GM23338 (cell line): ENCODE measurements around the gene ZNF479.

Experiments
- CREB1 ChIP-seq: fragments of 250-450 bp; sonication (Bioruptor Pico); IDR thresholded peaks from 2 replicates; pipeline ENCODE4 v1.5.0; 2020; ENCODE audit warnings: low read depth, mild to moderate bottlenecking, moderate library complexity
- EZH2 ChIP-seq: fragments of 200-600 bp; sonication (generic); IDR thresholded peaks from one replicate; pipeline ENCODE4 v1.8.0; 2017; ENCODE audit warnings: antibody characterized with exemption, mild to moderate bottlenecking, low read depth; ENCODE audit not compliant: unreplicated experiment
- EZH2phosphoT487 ChIP-seq: fragments of 200-600 bp; sonication (generic); IDR thresholded peaks from one replicate; pipeline ENCODE4 v1.8.1; 2018; ENCODE audit warnings: antibody characterized with exemption; ENCODE audit not compliant: unreplicated experiment
- JUNB ChIP-seq: IDR thresholded peaks from one replicate; pipeline ENCODE4 v1.6.1; 2016; ENCODE audit warnings: antibody characterized with exemption; ENCODE audit not compliant: unreplicated experiment
- NANOG ChIP-seq: IDR thresholded peaks from 2 replicates; pipeline ENCODE4 v1.6.1; 2016; ENCODE audit warnings: antibody characterized with exemption, borderline replicate concordance
- POLR2AphosphoS5 ChIP-seq: IDR thresholded peaks from 2 replicates; pipeline ENCODE4 v1.6.1; 2016; ENCODE audit warnings: antibody characterized with exemption, low read depth
- REST ChIP-seq: IDR thresholded peaks from one replicate; pipeline ENCODE4 v1.6.1; 2018; ENCODE audit warnings: antibody characterized with exemption; ENCODE audit not compliant: unreplicated experiment
- STAT1 ChIP-seq: IDR thresholded peaks from one replicate; pipeline ENCODE4 v1.6.1; 2016; ENCODE audit warnings: antibody characterized with exemption; ENCODE audit not compliant: unreplicated experiment
- ZNF114 ChIP-seq: fragments of 250-450 bp; sonication (Bioruptor Pico); IDR thresholded peaks from 2 replicates; pipeline ENCODE4 v1.5.0; 2020; ENCODE audit warnings: mild to moderate bottlenecking, moderate library complexity
- TF ChIP-seq, protein P1 (sequence below), 2 experiments: fragments of 200-600 bp in 1 of 2; sonication (generic) in 1 of 2; conservative IDR thresholded peaks; 2 replicates each; pipeline versions ENCODE4 v1.5.1 to v1.6.1; 2016 to 2017; ENCODE audit warnings: antibody characterized with exemption in 2 of 2, low read depth in 2 of 2, mild to moderate bottlenecking in 2 of 2, moderate library complexity in 1 of 2
- TF ChIP-seq, protein P2 (sequence below): fragments of 250-450 bp; sonication (Bioruptor Pico); IDR thresholded peaks from 2 replicates; pipeline ENCODE4 v1.5.0; 2020; ENCODE audit warnings: mild to moderate bottlenecking, moderate library complexity
- TF ChIP-seq, protein P3 (sequence below): IDR thresholded peaks from 2 replicates; pipeline ENCODE4 v1.6.1; 2016; ENCODE audit warnings: antibody characterized with exemption

GRCh38 chr7:57176928-57177635 lies 44.8 kb upstream of the ZNF479 start:
- no peak for TF ChIP-seq POLR2AphosphoS5
- TF ChIP-seq, protein P1, sequence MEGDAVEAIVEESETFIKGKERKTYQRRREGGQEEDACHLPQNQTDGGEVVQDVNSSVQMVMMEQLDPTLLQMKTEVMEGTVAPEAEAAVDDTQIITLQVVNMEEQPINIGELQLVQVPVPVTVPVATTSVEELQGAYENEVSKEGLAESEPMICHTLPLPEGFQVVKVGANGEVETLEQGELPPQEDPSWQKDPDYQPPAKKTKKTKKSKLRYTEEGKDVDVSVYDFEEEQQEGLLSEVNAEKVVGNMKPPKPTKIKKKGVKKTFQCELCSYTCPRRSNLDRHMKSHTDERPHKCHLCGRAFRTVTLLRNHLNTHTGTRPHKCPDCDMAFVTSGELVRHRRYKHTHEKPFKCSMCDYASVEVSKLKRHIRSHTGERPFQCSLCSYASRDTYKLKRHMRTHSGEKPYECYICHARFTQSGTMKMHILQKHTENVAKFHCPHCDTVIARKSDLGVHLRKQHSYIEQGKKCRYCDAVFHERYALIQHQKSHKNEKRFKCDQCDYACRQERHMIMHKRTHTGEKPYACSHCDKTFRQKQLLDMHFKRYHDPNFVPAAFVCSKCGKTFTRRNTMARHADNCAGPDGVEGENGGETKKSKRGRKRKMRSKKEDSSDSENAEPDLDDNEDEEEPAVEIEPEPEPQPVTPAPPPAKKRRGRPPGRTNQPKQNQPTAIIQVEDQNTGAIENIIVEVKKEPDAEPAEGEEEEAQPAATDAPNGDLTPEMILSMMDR (conservative IDR thresholded peaks at IDR 0.05; ENCODE audit: low read depth in 2 of 2): no peak
- TF ChIP-seq STAT1: no peak
- no peak for TF ChIP-seq EZH2phosphoT487
- no peak for TF ChIP-seq REST
- TF ChIP-seq ZNF114 (CRISPR knock-in tag): no peak
- TF ChIP-seq EZH2: no peak
- TF ChIP-seq, protein P2, sequence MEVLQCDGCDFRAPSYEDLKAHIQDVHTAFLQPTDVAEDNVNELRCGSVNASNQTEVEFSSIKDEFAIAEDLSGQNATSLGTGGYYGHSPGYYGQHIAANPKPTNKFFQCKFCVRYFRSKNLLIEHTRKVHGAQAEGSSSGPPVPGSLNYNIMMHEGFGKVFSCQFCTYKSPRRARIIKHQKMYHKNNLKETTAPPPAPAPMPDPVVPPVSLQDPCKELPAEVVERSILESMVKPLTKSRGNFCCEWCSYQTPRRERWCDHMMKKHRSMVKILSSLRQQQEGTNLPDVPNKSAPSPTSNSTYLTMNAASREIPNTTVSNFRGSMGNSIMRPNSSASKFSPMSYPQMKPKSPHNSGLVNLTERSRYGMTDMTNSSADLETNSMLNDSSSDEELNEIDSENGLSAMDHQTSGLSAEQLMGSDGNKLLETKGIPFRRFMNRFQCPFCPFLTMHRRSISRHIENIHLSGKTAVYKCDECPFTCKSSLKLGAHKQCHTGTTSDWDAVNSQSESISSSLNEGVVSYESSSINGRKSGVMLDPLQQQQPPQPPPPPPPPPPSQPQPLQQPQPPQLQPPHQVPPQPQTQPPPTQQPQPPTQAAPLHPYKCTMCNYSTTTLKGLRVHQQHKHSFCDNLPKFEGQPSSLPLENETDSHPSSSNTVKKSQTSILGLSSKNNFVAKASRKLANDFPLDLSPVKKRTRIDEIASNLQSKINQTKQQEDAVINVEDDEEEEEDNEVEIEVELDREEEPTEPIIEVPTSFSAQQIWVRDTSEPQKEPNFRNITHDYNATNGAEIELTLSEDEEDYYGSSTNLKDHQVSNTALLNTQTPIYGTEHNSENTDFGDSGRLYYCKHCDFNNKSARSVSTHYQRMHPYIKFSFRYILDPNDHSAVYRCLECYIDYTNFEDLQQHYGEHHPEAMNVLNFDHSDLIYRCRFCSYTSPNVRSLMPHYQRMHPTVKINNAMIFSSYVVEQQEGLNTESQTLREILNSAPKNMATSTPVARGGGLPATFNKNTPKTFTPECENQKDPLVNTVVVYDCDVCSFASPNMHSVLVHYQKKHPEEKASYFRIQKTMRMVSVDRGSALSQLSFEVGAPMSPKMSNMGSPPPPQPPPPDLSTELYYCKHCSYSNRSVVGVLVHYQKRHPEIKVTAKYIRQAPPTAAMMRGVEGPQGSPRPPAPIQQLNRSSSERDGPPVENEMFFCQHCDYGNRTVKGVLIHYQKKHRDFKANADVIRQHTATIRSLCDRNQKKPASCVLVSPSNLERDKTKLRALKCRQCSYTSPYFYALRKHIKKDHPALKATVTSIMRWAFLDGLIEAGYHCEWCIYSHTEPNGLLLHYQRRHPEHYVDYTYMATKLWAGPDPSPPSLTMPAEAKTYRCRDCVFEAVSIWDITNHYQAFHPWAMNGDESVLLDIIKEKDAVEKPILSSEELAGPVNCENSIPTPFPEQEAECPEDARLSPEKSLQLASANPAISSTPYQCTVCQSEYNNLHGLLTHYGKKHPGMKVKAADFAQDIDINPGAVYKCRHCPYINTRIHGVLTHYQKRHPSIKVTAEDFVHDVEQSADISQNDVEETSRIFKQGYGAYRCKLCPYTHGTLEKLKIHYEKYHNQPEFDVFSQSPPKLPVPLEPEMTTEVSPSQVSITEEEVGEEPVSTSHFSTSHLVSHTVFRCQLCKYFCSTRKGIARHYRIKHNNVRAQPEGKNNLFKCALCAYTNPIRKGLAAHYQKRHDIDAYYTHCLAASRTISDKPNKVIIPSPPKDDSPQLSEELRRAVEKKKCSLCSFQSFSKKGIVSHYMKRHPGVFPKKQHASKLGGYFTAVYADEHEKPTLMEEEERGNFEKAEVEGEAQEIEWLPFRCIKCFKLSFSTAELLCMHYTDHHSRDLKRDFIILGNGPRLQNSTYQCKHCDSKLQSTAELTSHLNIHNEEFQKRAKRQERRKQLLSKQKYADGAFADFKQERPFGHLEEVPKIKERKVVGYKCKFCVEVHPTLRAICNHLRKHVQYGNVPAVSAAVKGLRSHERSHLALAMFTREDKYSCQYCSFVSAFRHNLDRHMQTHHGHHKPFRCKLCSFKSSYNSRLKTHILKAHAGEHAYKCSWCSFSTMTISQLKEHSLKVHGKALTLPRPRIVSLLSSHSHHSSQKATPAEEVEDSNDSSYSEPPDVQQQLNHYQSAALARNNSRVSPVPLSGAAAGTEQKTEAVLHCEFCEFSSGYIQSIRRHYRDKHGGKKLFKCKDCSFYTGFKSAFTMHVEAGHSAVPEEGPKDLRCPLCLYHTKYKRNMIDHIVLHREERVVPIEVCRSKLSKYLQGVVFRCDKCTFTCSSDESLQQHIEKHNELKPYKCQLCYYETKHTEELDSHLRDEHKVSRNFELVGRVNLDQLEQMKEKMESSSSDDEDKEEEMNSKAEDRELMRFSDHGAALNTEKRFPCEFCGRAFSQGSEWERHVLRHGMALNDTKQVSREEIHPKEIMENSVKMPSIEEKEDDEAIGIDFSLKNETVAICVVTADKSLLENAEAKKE: no peak
- no peak for TF ChIP-seq JUNB
- no peak for TF ChIP-seq CREB1 (CRISPR knock-in tag)
- no peak for TF ChIP-seq NANOG
- TF ChIP-seq, protein P3, sequence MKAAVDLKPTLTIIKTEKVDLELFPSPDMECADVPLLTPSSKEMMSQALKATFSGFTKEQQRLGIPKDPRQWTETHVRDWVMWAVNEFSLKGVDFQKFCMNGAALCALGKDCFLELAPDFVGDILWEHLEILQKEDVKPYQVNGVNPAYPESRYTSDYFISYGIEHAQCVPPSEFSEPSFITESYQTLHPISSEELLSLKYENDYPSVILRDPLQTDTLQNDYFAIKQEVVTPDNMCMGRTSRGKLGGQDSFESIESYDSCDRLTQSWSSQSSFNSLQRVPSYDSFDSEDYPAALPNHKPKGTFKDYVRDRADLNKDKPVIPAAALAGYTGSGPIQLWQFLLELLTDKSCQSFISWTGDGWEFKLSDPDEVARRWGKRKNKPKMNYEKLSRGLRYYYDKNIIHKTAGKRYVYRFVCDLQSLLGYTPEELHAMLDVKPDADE: no peak
